HL-60/S4 (cell line): ENCODE results near the gene COBL.

Source experiments
- in situ Hi-C: fragments of 300-500 bp; cut with MboI; formaldehyde crosslinking; loops from 2 replicates; pipeline ENCODE4 v1.14.3; 2022; ENCODE audit warnings: low sequenced_read_pairs

Gene COBL

GRCh38 chr7:51329696-51330263 is 13.2 kb upstream of the COBL start:
- in situ Hi-C loops = no loop called here

- in situ Hi-C loops = no loop called here
Observed at GRCh38 chr7:51328351-51328801, 11.8 kb upstream of the COBL start.

- in situ Hi-C loops = no loop called here
Observed at GRCh38 chr7:51327287-51327717, 10.7 kb upstream of the COBL start.

DNA sequence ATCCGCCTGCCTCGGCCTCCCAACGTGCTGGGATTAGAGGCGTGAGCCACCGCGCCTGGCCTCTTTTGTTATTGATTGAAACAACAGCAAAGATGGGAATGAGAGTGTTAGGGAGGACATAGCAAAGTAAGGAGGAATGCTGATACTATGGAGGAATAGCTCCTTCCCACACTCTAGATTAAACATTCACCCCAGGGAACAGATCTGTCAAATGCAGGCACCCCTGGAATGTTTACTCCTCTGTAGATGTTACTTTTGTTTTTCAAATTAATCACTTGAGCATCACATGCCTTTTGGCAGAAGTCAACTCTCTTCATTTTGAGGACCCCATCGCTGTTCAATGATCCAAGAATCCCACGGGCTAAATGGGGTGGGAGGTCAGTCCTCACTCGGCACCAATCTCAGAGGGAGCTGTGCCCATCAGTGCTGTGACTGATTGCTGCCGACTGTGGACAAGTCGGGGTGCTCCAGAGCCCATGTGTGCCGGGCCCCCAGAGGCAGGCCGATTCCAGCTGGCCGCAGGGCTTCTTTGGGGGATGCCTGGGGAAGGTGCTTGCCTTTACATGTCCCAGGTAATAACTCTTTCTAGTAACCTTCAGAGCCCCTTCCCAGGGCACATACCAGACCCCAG is 10.2 kb upstream of the COBL start:
- in situ Hi-C loops = no loop called here

DNA sequence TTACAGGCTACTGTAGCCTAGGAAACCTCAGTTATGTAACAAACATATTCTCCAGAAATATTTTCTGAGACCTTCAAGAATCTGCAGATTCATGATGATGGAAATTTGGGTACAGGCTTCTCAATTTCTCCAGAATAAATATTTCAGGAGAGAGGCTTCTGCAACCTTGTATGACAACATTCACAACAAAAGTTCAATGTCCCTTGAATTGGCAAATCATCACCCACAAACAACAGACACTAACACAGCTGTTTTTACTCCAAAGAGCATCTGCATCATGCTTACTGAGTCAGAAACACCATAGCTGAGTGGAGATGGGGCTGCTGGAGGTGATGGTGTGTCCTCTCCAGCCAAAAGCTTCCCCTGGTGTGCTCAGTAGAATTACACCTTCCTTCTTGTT is 9.3 kb upstream of the COBL start:
- in situ Hi-C loops = no loop called here

DNA sequence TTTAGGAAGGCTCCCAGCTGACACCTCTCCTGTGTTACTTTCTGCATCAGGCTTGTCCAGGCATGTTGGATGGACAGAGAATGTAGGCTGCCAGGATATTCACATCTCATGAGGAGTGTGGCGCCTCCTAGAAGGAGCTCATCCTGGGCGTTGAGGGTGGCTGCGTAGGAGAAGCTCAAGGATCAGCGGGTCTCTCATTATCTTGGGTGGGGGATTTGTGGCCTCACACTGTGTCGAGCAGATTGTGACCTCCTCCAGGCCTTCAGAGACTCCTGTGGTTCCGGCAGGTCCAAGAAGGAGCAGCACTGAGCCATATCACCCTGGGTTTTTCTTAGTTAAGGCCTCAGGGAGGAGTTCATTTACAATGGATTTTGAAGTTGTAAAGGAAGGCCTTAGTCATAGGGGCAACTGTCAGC is 8.7 kb upstream of the COBL start:
- in situ Hi-C loops = no loop called here

- in situ Hi-C loops = no loop called here
Observed at GRCh38 chr7:51324206-51324898, 7.7 kb upstream of the COBL start.

GRCh38 chr7:51321961-51322515 is 5.4 kb upstream of the COBL start:
- in situ Hi-C loops = no loop called here

- in situ Hi-C loops = no loop called here
Observed at GRCh38 chr7:51318886-51319579, 2.4 kb upstream of the COBL start.

DNA sequence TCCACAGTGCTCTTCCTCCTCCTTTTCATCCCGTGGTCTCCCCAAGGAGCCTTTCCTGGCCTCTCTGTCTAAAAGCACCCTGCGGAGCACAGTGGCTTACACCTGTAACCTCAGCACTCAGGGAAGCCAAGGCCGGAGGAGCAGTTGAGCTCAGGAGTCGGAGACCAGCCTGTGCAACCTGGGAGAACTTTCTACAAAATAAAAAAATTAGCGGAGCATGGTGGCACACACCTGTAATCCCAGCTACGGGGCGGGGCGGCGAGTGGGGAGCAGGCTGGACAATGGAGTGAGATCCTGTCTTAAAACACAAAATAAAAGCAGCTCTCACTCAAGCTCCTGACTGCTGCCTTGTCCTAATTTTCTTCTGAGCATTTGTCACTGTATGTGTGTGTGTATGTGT is 1.4 kb upstream of the COBL start:
- in situ Hi-C loops = no loop called here

GRCh38 chr7:51317582-51317910 is 937 bp upstream of the COBL start:
- in situ Hi-C loops = no loop called here

GRCh38 chr7:51316262-51316665 is 345 bp downstream of the COBL start:
- in situ Hi-C loops = no loop called here

- in situ Hi-C loops = no loop called here
Observed at GRCh38 chr7:51315393-51316261, 982 bp downstream of the COBL start.

DNA sequence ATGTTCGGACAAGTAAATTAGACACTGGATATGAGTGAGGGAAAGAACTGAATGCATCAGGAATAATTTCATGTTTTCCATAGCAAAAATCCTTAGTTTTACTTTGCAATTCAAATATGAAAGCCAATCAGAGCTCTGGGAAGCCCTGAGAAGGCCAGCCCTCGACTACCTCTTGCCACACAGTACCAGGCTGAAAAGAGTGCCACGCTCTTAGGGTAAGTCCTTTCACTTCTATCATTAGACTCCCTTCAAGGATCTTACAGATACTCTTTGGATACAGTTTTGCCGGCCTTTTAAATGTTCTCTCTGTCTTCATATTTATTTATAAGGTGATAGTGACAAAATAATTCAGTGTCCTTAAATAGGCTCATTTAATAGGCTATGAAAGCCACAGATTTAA is 1.9 kb downstream of the COBL start:
- in situ Hi-C loops = no loop called here

DNA sequence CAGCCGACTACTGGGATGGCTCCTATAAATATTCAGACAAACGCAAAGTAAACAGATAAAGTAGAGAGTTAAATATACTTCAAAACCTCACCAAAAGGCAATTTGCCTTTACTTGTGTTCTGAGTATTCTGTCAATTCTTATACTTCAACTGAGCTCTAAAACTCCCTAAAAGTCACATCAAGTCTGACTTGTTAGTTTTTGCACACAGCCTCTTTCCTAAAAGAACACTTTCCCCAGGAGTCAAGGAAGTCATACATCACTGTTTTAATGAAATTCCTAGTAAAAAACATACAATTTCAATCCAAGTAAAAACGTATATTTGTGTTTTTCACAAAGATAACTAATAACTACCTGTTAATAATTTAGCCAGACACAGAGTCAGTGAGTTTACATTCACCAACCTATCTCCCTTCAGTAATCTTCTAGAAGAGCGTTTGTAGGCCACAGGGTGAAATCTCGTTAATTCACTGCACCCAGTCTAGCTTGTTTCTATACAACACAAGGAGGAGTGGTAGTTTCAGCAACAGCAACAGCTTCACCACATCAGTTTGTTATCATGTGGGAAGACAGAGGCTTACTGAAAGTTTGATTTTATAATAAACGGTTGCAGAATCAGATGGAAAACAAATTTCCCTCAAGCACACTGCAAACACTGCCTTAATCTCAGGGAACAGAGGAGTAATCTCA is 2.7 kb downstream of the COBL start:
- in situ Hi-C loops = no loop called here

DNA sequence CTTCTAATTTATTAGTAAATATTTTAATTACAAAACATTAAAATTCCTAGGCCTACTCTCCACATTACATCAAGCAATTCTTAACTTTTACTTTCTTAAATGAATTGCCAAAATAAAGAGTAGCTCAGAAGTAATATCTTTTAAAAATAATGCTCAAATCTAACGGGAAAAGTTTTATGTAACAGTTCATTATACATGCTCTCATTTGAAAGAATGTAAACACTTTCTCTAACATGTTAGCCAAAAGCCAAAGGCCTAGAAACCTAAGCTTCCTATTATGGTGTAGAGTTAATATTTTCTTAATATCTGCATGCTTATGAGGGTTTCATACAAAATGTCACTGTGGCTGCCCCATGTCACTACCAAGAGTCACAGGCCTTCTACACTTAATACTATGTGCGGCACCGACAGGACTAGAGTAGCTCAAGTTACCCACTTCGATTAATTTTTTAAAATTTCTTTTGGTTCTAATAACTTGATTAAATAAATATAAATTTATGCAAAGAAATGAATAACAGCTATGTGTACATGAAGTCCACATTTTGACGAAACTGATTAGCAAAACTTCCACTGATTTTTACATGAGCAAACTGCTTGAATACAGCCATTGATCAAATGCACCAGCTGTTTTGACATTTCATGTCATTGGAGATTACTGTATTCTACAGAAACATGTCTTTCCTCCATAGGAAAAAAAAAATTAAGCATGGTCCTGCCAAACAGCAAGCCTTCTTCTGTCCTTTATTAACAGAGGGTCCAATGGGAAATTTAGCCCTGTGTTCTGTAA is 3.5 kb downstream of the COBL start:
- in situ Hi-C loops = no loop called here

DNA sequence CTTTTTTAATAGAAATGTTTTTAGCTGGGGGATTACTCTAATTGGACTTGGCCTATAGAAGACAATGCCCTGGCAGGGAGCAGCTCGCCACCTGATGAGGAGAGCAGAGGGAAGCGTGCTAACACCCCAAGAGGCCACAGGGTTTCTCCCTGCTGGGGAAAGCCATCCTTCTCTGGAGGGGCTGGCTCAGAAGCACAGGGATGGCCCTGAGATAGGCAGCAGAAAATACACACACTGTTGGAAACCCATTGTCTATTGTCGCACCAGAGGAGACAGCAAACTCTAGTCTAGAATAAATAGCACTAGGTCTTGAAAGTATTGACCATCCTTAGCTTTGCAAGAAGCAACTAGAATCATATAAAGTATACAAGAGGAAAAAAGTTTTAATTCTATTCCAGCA is 5.4 kb downstream of the COBL start:
- in situ Hi-C loops = no loop called here

GRCh38 chr7:51310131-51310583 is 6.5 kb downstream of the COBL start:
- in situ Hi-C loops = no loop called here
